H1 (cell line): ENCODE data around the gene ADRA2B. TPM values are rescaled to one million over a fixed set of nuclear protein-coding genes. Genes with fewer than 3 reads are reported as not detected.

Experiments
- BACH1 ChIP-seq: IDR thresholded peaks from 2 replicates; pipeline ENCODE4 v1.6.1; 2012; ENCODE audit warnings: low read length, improper control_type of control experiment
- BRCA1 ChIP-seq: IDR thresholded peaks from 2 replicates; pipeline ENCODE4 v1.6.1; 2012; ENCODE audit warnings: low read depth, low read length, improper control_type of control experiment
- polyA plus RNA-seq, 7 experiments: library from polyadenylated mRNA; depleted of rRNA in 3 of 7; stranded (reverse) in 5 of 7; unstranded in 2 of 7; fragments of >200 nt in 5 of 7; fragments of 200-250 nt in 2 of 7; gene quantifications; 1 replicate in 5 of 7; 2 replicates in 1 of 7; 4 replicates in 1 of 7; pipeline versions ENCODE4 v1.2.1 to v1.2.3, GENCODE V29; 2011 to 2013; ENCODE audit warnings: missing spikeins in 2 of 7, mixed read lengths in 2 of 7
- total RNA-seq: library from RNA; stranded (reverse); fragmentation: NEBNext Ultra II Directional; extraction: Animal tissue kit (Norgen Biotek cat#: 25700); gene quantifications from 2 replicates; pipeline ENCODE4 v1.2.1, GENCODE V29; 2021

Gene ADRA2B
- total and polyA plus RNA-seq, 2 of the 8 experiments (the other 6 are each of a cell fraction or from before 2014, with no cell fraction given), result 5.8 to 6.5 TPM

DNA sequence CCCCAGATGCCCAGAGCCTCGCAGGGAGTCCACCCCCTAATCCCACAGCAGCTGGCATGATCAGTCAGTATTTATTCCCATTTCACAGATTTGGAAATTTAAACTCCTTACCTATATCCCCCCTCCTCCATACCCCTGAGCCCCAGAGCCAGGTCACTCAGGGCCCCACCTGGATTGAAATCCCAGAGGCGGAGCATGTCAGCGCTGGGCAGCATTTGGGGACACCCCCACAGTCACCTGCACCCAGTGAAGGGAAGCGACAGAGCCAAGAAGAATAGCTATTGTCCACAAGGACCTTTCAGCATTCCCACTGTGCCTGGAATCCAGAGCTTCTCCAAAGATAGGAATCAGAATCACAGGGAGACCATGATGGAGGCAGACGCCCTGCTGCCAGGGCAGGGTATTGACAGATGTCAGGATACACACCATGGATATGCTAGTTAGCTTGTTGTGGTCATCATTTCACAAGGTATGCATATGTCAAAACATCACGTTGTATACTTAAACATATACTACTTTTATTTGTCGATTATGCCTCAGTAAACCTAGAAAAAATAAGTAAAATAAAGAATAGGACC lies 22.9 kb upstream of the ADRA2B start (continued):
- TF ChIP-seq BACH1 (no peak), BRCA1 (no peak)
